Measurements from ENCODE around the gene RPS4Y1.
A peak's percentile ranks its signal among the peaks of the same experiment; 100 is the strongest.

Gene RPS4Y1

DNA sequence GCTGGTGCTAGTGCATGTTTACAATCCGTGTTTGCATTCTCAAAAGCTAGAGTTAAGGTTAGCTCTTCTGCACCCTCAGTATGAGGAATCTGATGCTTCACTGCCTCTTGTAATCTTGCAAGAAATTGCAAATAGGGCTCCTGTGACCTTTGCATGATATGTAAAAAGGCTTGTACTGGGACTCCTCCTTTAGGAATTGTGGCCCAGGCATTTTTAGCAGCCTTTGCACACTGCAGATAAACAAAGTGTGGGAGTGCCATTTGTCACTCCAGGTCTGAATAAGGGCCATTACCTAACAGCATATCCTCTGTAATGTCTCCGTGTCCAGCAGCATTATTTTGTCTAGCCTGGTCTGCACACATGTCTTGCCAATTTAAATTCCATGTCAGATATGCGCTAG, 44.5 kb downstream of the RPS4Y1 start:
- DNase-seq: no peak

DNA sequence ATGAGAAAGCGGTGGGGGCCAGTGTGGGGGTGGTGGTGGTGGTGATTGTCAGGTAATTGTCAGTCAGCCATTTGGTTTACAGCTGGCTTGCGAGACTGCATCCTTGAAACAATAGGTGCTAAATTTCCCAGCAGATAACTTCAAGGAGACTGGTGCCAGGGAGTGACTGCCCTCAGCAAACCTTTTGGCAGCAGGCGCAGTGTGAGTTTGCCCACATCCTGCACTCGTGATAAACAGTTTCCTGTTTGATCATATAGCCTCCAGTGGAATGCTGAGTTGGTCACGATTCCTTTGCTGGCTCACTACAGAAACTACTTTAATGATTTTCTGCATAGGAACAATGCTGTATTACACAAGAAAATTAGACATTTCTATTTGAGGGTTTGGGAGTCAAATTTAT, 46.0 kb downstream of the RPS4Y1 start:
- peak; percentile 56 for DNase-seq

DNA sequence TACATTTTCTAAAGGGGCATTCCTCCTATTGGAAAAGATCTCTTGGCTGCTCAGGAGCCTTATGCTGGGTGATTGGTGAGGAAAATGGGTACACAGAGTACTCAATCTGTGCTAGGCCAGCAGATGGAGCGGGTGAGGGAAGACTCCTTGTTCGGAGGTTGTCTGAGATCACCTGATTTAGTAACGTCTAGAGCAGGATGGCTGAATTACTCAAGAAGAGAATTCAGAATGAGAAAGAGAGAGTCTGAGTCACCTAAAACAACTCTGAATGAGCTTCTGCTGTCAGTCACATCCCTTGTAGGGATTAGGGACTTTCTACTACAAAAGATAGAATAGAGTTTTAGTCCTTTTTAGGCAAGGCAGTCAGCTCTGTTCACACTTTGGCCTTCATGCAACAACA, 46.6 kb downstream of the RPS4Y1 start:
- DNase-seq: peak; percentile 60

DNA sequence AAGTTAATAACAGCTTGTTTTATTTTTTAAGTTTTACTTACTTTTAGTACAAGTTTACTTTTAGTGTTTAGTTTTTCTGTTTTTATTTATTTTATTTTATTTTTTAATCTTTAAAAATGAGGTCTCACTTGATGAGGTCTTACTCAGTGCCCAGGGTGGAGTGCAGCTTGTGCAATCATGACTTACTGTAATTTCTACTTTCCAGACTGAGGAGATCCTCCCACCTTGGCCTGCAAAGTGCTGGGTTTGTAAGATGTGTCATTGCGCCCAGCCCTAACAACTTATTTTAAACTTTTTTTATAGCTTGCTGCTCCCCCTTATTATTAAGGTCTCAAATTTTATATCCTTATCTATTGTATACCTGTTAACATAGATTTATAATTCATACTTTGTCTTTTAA, 52.1 kb downstream of the RPS4Y1 start:
- DNase-seq: peak; percentile 80

DNA sequence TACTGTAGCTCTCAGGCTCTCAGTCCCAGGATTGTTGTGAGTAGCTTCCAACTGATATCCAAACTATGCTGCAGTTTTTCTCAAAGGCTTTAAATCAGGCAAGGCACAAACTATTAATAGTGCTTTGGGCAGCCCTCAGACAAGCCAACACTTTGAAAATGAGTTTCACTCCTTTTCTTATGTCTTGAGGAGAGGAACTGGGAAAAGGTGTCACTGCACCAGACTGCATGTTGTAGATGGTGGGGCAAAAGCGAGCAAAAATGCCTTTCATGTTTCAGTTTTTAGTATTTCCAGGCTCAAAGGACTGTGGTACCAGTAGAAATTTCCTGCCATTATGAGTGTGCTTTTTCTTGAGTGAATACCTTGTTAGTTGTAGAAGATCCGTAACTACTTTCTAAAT, 54.6 kb downstream of the RPS4Y1 start:
- DNase-seq: no peak

DNA sequence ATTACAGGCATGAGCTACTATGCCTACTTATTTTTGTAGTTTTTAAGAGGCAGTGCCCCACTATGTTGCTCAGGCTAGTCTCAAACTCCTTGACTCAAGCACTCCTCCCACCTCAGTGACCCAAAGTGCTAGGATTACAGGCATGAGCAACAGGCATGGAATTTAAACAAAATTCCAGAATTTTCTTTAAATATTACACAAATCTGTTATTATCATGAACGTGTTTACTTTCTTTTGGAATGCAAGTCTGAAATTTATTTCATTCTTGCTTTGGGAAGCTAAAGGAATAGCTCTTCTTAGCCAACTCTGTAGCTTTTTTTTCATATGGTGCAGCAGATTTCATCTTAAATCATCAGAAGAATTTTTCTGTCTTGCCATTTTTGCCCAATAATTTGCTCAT, 66.0 kb downstream of the RPS4Y1 start:
- no peak for DNase-seq

DNA sequence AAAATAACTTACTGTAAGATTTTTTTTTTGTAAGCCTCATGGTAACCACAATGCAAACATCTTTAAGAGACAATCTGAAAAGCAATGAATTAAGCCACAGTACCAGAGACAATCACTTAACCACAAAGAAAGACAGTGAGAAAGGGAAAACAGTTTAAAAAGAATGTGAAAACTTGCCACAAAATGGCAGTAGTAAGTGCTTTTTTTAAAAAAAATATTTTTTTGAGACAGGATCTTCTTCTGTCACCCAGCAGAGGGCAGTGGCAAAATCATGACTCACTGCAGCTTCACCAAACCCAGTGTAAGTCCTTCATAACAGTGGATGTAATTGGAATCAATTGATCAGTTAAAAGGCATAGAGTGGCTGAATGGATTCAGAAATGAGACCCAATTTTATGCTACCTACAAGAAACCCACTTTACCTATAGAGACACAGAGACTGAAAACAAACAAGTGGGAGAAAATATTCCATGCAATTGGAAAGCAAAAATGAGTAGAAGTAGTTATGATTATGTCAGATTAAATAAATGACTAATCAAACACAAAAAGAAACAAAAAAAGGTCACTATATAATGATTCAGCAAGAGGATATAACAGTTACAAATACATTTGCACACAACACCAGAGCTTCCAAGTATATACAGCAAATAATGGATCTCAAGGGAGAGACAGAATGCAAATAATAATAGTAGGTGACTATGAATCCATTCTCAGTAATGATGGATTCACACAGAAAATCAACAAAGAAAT, 71.8 kb downstream of the RPS4Y1 start:
- peak; percentile 54 for DNase-seq
